GM04504 (cell line): ENCODE results near the gene TCAP.

Experiments used
- DNase-seq: peaks from one replicate; pipeline ENCODE4 v3.0.0-alpha.2; 2012; ENCODE audit warnings: low read depth

Gene TCAP

DNA sequence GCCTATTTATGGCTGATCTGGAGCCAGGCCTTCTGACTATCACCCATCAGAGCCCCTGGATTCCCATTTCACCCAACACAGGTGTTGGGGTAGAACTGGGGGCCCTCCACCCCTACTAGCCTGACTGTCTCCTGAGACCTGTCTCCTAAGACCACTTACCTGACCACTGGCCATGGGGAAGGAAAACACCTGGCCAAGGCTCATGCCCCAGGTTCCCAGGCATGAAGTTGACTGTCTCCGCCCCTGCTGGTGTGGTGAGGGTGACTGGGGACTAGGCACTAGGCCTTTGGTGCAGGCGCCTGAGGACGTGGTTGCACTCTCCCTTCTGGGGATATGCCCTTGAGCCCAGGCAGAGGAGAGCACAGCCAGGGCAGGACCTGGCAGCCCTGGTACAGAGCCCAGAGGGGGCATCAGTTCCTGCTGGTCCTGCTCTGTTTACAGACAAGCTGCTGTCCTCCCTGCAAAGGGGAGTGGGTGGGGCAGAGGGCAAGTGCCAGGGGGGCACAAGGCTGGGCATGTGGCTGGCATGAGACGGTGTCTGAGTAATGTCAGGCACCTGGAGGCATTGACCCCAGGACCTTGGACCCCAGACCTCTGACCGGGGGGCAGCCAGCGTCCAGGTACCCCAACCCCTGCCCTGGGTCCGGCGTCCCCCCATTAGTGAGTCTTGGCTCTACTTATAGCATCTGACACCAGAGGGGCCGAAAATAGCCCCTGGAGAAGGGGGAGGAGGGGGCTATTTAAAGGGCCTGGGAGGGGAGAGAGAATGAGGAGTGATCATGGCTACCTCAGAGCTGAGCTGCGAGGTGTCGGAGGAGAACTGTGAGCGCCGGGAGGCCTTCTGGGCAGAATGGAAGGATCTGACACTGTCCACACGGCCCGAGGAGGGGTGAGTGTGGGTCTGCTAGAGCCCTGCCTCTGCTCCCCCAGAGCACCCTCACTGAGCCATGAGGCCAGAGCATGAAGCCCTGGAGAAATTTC is at the start of gene TCAP:
TCAP (plus strand) TSS at position 769 of the 981 bp plus-strand sequence; CDS start at position 780, 11 bp downstream.
- no peak for DNase-seq

DNA sequence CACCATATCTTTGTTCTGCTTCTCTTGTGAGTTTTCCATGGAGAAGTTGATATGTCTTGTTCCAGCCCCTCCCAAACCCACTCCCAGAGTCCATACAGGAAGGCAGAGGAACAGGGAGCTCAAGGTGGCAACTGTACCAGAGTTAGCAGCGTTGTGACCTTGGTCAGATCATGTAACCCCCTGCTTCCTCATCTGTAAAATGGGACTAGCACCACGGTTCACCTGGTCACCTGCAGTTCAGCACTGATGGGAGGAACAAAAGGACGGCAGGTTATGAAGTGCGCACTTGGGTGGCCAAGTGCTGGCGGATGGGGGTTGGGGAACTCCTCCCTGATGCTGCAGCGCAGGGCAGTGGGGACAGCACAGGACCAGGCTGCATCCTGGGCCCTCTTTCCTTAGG is 49.7 kb upstream of the TCAP start:
- no peak for DNase-seq

- DNase-seq: no peak
Observed at GRCh38 chr17:39617100-39617445, 48.1 kb upstream of the TCAP start.

- DNase-seq: no peak
Observed at GRCh38 chr17:39617446-39618245, 47.5 kb upstream of the TCAP start.

DNA sequence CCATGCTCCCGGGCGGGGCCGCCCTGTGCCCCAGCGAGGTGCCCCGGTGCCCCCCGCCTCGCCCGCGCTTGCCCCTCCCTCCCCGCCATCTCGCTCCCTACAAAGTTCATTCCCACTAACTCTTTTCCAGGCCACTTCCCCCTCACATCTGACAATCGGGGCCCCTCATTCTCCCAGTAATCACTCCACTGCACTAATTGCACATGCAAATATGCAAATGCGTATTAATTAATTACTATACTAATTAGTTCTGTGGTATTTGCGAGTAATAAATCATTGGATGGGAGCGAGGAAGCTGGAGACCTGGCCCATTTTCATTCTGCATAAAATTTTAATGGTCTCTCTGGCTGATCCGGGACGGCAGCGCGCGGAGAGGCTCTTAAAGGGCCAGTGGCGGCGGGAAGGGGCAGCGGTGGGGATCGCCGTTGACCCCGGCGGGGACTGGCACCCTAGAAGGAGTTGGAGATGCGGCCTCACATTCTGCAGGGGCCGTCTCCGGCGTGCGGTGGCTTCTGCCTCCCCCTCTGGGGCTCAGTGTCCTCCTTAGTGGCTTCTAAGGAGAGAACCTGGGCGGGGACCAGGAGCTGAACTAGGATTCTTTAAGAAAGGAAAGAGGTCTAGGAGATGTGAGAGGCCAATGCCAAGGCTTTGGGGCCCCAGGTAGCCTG is 46.8 kb upstream of the TCAP start:
- no peak for DNase-seq

DNA sequence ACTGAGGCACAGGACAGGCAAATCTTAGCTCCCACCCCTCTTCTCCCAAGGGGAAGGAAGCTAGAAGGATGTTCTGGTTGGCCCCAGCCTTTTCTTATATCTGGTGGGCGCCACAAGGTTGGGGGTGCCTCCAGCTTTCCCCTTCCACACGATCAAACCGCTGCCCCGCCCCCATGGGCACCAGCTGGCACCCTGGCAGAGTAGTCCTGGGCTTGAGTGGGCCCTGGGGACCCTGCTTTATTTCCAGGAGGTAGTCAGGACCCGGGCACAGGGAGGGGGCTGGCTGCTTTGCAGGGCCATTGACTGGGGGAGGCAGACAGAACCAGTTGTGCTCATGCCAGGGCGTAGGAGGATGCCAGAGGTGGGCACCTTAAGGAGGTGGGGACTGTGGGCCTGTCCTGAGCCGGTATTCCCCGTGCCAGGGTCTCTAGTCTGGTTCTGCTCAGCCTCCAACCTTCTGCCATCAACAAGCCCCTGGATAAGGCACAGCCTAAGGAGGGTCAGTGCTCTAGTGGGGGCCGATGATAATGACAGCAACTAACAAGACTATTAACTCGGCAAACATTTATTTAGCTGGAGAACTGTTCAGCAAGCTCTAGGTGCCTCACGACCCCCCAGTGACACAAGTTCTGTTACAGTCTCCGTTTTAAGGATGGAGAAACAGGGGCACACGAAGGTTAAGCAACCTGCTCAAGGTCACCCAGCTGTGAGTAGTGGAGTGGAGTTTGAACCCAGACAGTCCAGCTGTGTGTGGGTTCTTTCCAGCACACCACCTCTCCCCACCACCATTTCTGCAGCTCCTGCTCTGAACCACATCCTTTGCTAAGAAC is 46.0 kb upstream of the TCAP start:
- no peak for DNase-seq

- DNase-seq: no peak
Observed at GRCh38 chr17:39619786-39620101, 45.4 kb upstream of the TCAP start.

- DNase-seq: peak; percentile 52
Observed at GRCh38 chr17:39621523-39622379, 43.4 kb upstream of the TCAP start.

DNA sequence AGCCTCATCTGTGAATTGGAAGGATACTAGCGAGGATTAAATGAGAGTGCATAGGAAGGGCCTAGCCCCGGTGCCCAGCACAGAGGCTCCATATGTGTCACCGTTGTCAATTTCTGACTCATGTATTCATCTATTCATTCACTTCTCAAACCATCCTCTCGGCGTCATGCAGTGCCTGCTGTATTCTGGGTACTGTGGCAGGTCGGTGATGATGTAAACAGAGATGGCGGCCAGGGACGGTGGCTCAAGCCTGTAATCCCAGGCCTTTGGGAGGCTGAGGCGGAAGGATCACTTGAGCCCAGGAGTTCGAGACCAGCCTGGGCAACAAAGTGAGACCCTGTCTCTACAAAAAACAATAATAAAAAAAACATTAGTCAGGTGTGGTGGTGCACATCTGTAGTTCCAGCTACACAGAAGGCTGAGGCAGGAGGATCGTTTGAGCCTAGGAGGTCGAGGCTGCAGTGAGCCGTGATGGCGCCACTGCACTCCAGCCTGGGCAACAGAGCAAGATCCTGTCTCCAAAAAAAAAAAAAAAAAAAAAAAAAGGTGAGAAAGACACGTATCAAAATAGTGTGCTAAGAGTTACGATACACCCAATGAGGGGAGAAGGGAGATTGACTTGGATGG is 42.7 kb upstream of the TCAP start:
- DNase-seq: no peak

DNA sequence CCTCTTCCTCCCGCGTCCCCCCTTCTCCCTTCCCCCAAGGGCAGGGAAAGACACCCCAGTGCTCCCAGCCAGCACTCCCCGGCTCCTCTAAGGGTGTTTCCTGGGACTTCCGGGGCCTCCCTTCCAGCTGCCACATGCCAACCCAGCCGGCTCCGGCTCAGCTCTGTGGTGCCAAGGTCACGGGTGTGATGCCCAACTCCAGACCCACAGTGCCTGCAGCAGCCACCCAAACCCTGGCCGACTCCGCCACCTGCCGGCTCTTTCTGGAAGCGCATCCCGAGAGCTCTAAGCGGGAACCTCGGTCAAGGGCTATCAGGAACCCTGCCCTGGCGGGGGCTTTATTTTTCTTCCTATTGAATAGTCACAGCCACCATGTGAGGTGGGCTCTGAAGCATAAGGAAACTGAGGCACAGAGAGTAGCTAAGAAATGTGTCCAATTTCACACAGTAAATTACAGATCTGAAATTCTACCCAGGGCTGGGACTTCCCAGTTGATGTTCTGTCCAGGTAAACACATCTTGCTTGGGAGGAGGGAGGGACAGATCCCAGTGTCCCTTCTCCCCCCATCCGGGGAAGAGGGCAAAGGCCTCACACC is 41.7 kb upstream of the TCAP start:
- DNase-seq: no peak

DNA sequence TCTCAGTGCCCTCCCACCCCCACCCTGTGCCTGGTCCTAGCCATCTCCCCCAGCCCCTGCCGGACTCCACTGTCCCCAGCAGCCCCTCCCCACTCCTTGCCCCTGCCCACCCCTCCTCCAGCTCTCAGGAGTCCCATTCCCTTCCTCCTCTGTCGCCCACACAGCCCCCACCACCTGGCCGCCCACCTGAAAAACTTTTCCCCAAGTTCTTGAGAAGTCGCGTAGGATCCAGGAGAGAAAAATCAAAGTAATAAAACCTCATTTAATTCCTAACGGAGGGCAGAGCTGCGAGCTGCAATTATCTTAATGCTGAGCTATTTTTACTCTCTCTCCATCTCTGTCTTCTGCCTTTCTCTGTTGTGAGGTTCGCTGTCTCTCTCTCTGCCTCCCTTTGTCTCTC is 40.8 kb upstream of the TCAP start:
- no peak for DNase-seq

DNA sequence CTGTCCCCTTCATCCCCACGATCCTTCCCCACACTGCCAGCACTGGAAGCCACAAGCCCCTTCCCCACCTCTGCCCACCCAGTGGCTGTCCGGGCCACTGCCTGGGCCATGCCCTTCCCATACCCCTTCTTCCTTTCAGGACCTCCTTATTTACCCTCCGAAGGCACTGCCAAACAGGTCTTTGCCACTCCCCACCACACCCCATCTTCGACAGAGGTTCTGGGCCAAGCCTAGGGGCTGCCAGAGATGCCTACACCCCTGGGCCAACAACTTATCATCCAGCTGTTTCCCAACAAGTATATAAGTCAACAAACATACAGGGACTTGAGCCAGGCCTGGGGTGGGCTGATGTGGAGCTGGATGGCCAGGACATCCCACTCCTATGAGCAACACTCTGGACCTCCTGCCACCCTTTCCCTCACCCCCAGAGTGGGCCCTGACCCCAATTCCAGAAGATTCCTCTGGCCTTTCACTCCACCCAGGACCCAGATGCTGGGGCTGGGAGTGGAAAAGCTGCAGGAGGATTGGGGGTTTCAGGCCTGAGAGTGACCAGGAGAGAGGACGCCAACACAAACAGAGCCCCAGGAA is 39.9 kb upstream of the TCAP start:
- DNase-seq: no peak

GRCh38 chr17:39626171-39627046 is 38.7 kb upstream of the TCAP start, which contains the start of gene PPP1R1B:
Gene PPP1R1B, plus strand, starts transcription at chr17:39626952. Its CDS starts 441 bp downstream, at chr17:39627393.
- no peak for DNase-seq

DNA sequence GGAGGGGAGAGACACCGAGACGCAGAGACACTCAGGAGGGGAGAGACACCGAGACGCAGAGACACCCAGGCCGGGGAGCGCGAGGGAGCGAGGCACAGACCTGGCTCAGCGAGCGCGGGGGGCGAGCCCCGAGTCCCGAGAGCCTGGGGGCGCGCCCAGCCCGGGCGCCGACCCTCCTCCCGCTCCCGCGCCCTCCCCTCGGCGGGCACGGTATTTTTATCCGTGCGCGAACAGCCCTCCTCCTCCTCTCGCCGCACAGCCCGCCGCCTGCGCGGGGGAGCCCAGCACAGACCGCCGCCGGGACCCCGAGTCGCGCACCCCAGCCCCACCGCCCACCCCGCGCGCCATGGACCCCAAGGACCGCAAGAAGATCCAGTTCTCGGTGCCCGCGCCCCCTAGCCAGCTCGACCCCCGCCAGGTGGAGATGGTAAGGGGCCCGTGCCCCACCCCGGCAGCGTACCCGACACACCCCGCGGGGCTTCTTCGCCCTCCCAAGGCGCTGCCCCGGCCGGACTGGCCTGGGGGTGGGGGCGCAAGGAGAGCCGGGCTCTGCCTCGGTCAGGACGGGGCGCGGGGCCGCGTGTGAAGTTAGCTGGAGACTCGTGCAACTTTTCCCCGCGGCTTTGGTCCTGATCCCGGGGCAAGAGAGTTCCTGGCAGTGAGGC is 38.0 kb upstream of the TCAP start:
- DNase-seq: no peak

DNA sequence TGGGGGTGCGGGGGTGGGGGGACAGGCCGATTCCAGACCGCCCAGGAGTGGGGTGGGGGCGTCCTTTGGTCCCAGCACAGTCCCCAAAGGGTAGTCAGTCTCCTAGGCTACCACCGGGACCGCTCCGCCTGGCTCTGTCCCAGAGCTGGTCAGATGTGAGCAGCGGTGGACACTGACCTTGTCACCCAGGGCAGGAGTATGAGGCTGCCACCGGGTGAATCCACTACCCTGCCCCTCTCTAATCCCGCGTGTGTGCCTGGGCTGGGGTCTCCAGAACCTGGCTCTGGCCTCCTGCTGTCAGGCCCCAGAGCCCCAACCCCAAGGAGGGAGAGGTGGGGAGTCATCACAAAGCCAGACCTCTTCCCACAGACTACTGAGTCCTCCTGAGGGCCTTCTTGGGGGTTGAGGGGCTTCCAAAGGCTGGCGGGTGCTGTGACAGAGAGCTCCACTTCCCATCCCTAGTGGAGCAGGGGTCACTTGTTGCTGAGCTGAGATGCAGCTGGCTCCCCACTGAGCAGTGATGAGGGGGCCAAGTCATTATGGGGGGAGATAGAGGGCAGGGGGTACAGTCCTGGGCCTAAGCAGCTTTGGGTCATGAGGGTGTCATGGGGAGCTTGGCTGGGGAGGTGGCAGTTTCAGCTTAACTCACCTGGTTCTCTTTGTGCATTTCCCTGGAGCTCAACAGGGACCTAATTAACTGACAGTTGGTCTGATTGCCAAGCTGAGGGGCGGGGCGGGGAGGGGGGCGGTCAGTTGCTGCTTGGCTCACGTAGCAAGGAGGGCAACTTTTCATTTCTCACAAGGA is 37.2 kb upstream of the TCAP start:
- no peak for DNase-seq

GRCh38 chr17:39628655-39629493 is 36.3 kb upstream of the TCAP start:
- DNase-seq: no peak
